Measurements from ENCODE around the gene POLR2I. TPM values are rescaled to one million over a fixed set of nuclear protein-coding genes. Genes with fewer than 3 reads are reported as not detected.

POLR2I gene
- total RNA-seq, 1 donor from 2014 or later, result 37.6 TPM

GRCh38 chr19:36108684-36109083 lies 6.0 kb downstream of the POLR2I start:
- ATAC-seq (no peak), DNase-seq (no peak)
- H3K4me3 ChIP-seq, result no peak overlapping the region
- H3K27me3 ChIP-seq, result no peaks in the 10 kb centered on the region
- no peaks in the 10 kb centered on the region for H3K9me3 ChIP-seq
- peaks cover 12% of the 10 kb centered on the region for H3K36me3 ChIP-seq
- H3K27ac ChIP-seq, result no peak overlapping the region
- intact Hi-C loops (cut with DNase I), result no loop called here
- no peaks in the 10 kb centered on the region for H3K4me1 ChIP-seq
- TF ChIP-seq CTCF (IDR thresholded peaks at IDR 0.05), result no peak

DNA sequence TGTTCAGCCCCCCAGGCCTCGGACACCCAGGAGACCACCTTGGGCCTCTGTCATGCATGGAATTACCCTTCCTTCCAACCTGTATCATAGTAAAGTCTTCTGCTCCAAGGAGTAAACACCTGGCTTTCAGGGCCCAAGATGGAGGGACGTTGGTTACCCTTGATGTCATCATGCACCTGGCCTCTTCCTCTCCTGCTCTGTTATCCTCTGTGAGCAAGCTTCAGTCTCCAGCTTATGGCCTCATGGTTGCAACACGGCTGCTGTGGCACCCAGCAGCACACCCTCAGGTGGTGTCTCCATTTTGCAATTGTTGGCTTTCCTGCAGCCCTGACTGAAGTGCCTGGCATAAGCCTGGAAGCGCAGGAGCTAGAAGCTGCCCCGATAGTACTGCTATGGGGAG lies 7.7 kb downstream of the POLR2I start:
- Histone ChIP-seq H3K4me1 (no peaks in the 10 kb centered on the region), H3K9me3 (no peaks in the 10 kb centered on the region), H3K27me3 (no peaks in the 10 kb centered on the region), H3K4me3 (no peak overlapping the region), H3K36me3 (no peaks in the 10 kb centered on the region), H3K27ac (no peak overlapping the region)
- intact Hi-C loops (cut with DNase I), result no loop called here
- ATAC-seq, result no peak
- no peak for TF ChIP-seq CTCF (IDR thresholded peaks at IDR 0.05)
- DNase-seq, result no peak

DNA sequence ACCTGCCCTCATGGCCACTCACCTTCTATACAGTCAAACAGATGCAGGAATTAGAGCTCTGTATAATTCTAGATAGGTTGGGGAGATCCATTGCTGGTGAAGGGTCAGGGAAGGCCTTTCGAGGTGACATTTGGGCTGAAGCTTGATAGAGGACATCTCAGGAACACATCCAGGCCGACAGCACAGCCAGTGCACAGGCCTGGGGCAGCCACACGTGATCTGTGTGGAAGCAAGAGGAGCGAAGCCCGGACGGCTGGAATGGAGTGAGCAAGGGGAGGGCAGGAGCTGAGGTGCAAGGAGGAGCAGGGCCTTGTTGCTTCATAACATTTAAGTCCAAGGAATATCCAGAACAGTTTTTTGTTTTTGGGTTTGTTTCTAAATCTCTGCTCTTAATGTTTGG lies 8.2 kb downstream of the POLR2I start:
- Histone ChIP-seq H3K27ac (no peak overlapping the region), H3K4me1 (no peaks in the 10 kb centered on the region), H3K27me3 (no peaks in the 10 kb centered on the region), H3K9me3 (no peaks in the 10 kb centered on the region), H3K4me3 (no peak overlapping the region), H3K36me3 (no peaks in the 10 kb centered on the region)
- intact Hi-C loops (cut with DNase I), result no loop called here
- no peak for ATAC-seq
- no peak for DNase-seq
- no peak for TF ChIP-seq CTCF (IDR thresholded peaks at IDR 0.05)

GRCh38 chr19:36103842-36104552 lies 10.7 kb downstream of the POLR2I start:
- no peaks in the 10 kb centered on the region for H3K4me1 ChIP-seq
- no peaks in the 10 kb centered on the region for H3K27me3 ChIP-seq
- no peak overlapping the region for H3K4me3 ChIP-seq
- no peak for TF ChIP-seq CTCF (IDR thresholded peaks at IDR 0.05)
- no peak for ATAC-seq
- intact Hi-C loops (cut with DNase I), result no loop called here
- H3K27ac ChIP-seq, result no peak overlapping the region
- no peaks in the 10 kb centered on the region for H3K9me3 ChIP-seq
- no peaks in the 10 kb centered on the region for H3K36me3 ChIP-seq
- DNase-seq, result no peak

DNA sequence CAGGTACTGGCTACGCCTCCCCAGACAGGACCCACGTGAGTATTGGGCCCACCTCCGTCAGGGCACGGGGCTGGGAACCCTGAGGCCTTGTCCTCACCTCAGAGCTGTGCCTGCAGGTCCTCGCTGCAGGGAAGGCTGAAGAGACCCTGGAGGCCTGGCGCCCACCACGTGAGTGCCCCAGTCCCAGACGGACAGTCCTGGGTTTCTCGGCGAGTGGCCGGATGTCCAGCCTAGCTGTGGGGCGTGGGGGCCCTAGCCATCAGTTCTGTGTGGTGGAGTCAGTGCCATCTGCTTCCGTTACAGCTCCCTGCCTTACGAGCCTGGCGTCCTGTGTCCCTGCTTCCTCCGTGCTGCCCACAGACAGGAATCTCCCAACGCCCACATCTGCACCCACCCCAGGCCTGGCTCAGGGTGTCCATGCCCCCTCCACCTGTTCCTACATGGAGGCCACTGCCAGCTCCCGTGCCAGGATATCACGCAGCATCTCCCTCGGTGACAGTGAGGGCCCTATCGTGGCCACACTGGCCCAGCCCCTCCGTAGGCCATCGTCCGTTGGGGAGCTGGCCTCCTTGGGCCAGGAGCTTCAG lies 11.5 kb downstream of the POLR2I start:
- Histone ChIP-seq H3K27me3 (no peaks in the 10 kb centered on the region), H3K4me1 (no peaks in the 10 kb centered on the region), H3K36me3 (no peaks in the 10 kb centered on the region), H3K27ac (no peak overlapping the region), H3K4me3 (no peak overlapping the region), H3K9me3 (no peaks in the 10 kb centered on the region)
- DNase-seq, result no peak
- no peak for ATAC-seq
- intact Hi-C loops (cut with DNase I), result no loop called here
- TF ChIP-seq CTCF (IDR thresholded peaks at IDR 0.05), result no peak
